Large intestine (tissue), 3 donors: Measurements from ENCODE around the gene SOX2. TPM values are rescaled to one million over a fixed set of nuclear protein-coding genes. Genes with fewer than 3 reads are reported as not detected.
"Not testable (repeated sequence)": the region's sequence is repeated elsewhere in the genome, so short reads cannot be mapped to it uniquely, and the experiment has no call there.

ENCODE experiments used
- DNase-seq, 2 donors: peaks; one replicate each; pipeline versions ENCODE4 v3.0.0 to v3.0.0-alpha.2; 2013
- H3K27ac ChIP-seq: one replicate; pipeline ENCODE4 v1.5.1; 2013; ENCODE audit warnings: low read length
- H3K27me3 ChIP-seq: 2 replicates; pipeline ENCODE4 v1.6.1; 2013; ENCODE audit warnings: low read length; ENCODE audit not compliant: control insufficient read depth, insufficient read depth
- H3K36me3 ChIP-seq: 2 replicates; pipeline ENCODE4 v1.6.1; 2013; ENCODE audit warnings: low read length; ENCODE audit not compliant: control insufficient read depth, insufficient read depth
- H3K4me1 ChIP-seq: one replicate; pipeline ENCODE4 v1.6.1; 2013; ENCODE audit warnings: low read length; ENCODE audit not compliant: control insufficient read depth, insufficient read depth
- H3K4me3 ChIP-seq: one replicate; pipeline ENCODE4 v1.5.1; 2013; ENCODE audit warnings: low read length
- H3K9me3 ChIP-seq: one replicate; pipeline ENCODE4 v1.6.1; 2013; ENCODE audit warnings: mild to moderate bottlenecking, low read depth, low read length, moderate library complexity; ENCODE audit not compliant: control insufficient read depth
- WGBS: methylation state at CpG from one replicate; pipeline ENCODE4 v1.1.5; 2013; ENCODE audit warnings: low lambda C conversion rate; ENCODE audit not compliant: insufficient coverage; 5-methylcytosine and 5-hydroxymethylcytosine counted together
- polyA plus RNA-seq: library from polyadenylated mRNA; unstranded; fragments of 120-200 nt; gene quantifications from one replicate; pipeline ENCODE4 v1.2.1, GENCODE V29; 2013

The SOX2 gene
- polyA plus RNA-seq, 1 donor: 1.8 TPM

GRCh38 chr3:181764033-181764432 lies 52.3 kb downstream of the SOX2 start:
- not testable (repeated sequence) for H3K4me3 ChIP-seq, H3K36me3 ChIP-seq, H3K4me1 ChIP-seq, H3K27ac ChIP-seq, H3K9me3 ChIP-seq, DNase-seq, H3K27me3 ChIP-seq
- no CpG with 5 or more reads among the region's 5 CpGs for WGBS
